Measurements from ENCODE around the gene SLFN14.
A peak's percentile ranks its signal among the peaks of the same experiment; 100 is the strongest.

SLFN14 gene

GRCh38 chr17:35555691-35556090, 4.9 kb downstream of the SLFN14 start:
- Histone ChIP-seq H3K4me3 (ENCODE audit: low read depth, low read length) (no peak overlapping the region), H3K36me3 (no peaks in the 10 kb centered on the region), H3K9me3 (ENCODE audit: severe bottlenecking) (no peaks in the 10 kb centered on the region), H3K27ac (no peak overlapping the region), H3K27me3 (ENCODE audit: insufficient read depth, low read depth, severe bottlenecking) (no peaks in the 10 kb centered on the region)
- TF ChIP-seq CTCF (IDR thresholded peaks at IDR 0.05; ENCODE audit: low read depth, low read length) = peak; percentile 32; the same call in 1 of the 2 replicates
- no peak for DNase-seq

GRCh38 chr17:35554668-35555067, 6.0 kb downstream of the SLFN14 start:
- no peaks in the 10 kb centered on the region for H3K27me3 ChIP-seq (ENCODE audit: insufficient read depth, low read depth, severe bottlenecking)
- DNase-seq = no peak
- no peaks in the 10 kb centered on the region for H3K9me3 ChIP-seq (ENCODE audit: severe bottlenecking)
- no peak overlapping the region for H3K27ac ChIP-seq
- no peaks in the 10 kb centered on the region for H3K36me3 ChIP-seq
- TF ChIP-seq CTCF (IDR thresholded peaks at IDR 0.05; ENCODE audit: low read depth, low read length) = no peak
- no peak overlapping the region for H3K4me3 ChIP-seq (ENCODE audit: low read depth, low read length)

- H3K36me3 ChIP-seq = no peaks in the 10 kb centered on the region
- H3K4me3 ChIP-seq (ENCODE audit: low read depth, low read length) = no peak overlapping the region
- no peak overlapping the region for H3K27ac ChIP-seq
- TF ChIP-seq CTCF (IDR thresholded peaks at IDR 0.05; ENCODE audit: low read depth, low read length) = no peak
- H3K27me3 ChIP-seq (ENCODE audit: insufficient read depth, low read depth, severe bottlenecking) = peaks cover 4% of the 10 kb centered on the region
- DNase-seq = no peak
- no peaks in the 10 kb centered on the region for H3K9me3 ChIP-seq (ENCODE audit: severe bottlenecking)
Observed at GRCh38 chr17:35553310-35553709, 7.3 kb downstream of the SLFN14 start.

- no peak for TF ChIP-seq CTCF (IDR thresholded peaks at IDR 0.05; ENCODE audit: low read depth, low read length)
- peaks cover 10% of the 10 kb centered on the region for H3K27me3 ChIP-seq (ENCODE audit: insufficient read depth, low read depth, severe bottlenecking)
- no peaks in the 10 kb centered on the region for H3K9me3 ChIP-seq (ENCODE audit: severe bottlenecking)
- no peaks in the 10 kb centered on the region for H3K36me3 ChIP-seq
- no peak for DNase-seq
- H3K4me3 ChIP-seq (ENCODE audit: low read depth, low read length) = no peak overlapping the region
- H3K27ac ChIP-seq = no peak overlapping the region
Observed at GRCh38 chr17:35548978-35549377, 11.6 kb downstream of the SLFN14 start.

- TF ChIP-seq CTCF (IDR thresholded peaks at IDR 0.05; ENCODE audit: low read depth, low read length) = no peak
- H3K36me3 ChIP-seq = no peaks in the 10 kb centered on the region
- peaks cover 13% of the 10 kb centered on the region for H3K27me3 ChIP-seq (ENCODE audit: insufficient read depth, low read depth, severe bottlenecking)
- DNase-seq = no peak
- no peak overlapping the region for H3K4me3 ChIP-seq (ENCODE audit: low read depth, low read length)
- H3K27ac ChIP-seq = no peak overlapping the region
- no peaks in the 10 kb centered on the region for H3K9me3 ChIP-seq (ENCODE audit: severe bottlenecking)
Observed at GRCh38 chr17:35548208-35548810, 12.3 kb downstream of the SLFN14 start.

GRCh38 chr17:35546487-35546886, 14.1 kb downstream of the SLFN14 start:
- Histone ChIP-seq H3K27ac (no peak overlapping the region), H3K4me3 (ENCODE audit: low read depth, low read length) (no peak overlapping the region), H3K9me3 (ENCODE audit: severe bottlenecking) (no peaks in the 10 kb centered on the region), H3K27me3 (ENCODE audit: insufficient read depth, low read depth, severe bottlenecking) (peaks cover 18% of the 10 kb centered on the region), H3K36me3 (no peaks in the 10 kb centered on the region)
- TF ChIP-seq CTCF (IDR thresholded peaks at IDR 0.05; ENCODE audit: low read depth, low read length) = no peak
- DNase-seq = no peak
